Activated effector memory CD4-positive, alpha-beta T cell treated with anti-CD3 and anti-CD28 coated beads, Interleukin-2, amount 50 U/mL, for 16 hours (primary cell): Measurements from ENCODE around the gene KRT84.

Experiments used
- DNase-seq: peaks from one replicate; pipeline ENCODE4 v3.0.0-alpha.2; 2020

Gene KRT84

DNA sequence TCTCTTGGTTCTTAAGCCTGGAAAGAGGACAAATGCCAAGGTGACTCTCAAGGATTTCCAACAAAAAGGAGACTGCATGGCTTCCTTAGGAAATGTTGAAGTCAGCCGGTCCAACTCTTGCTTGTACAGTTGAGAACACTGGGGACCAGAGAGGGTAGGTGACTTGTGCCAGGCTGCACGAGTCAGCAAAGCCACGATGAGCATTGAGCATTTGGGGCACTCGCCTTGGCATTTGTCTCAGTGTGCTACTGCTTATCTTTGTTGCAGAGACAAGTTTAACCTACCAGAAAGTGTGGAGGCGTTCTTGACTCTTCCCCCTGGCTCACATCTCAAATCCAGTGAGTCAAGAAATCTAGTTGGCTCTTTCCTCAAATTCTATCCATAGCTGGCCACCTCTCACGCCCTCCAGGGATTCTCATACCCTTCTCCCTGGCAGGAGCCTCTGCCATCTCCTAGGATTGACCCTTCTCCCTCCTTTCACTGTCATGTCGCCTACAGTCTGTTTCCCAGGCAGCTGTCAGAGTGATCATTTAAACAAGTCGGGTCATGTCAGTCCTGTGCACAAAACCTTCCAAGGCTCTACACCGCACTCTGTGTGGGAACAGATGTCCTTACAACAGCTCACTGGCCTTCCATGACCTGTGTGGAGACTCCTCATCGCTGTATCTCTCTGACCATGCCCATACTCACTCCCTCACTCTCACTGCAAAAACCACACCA, 47.1 kb downstream of the KRT84 start:
- DNase-seq = peak; percentile 24

DNA sequence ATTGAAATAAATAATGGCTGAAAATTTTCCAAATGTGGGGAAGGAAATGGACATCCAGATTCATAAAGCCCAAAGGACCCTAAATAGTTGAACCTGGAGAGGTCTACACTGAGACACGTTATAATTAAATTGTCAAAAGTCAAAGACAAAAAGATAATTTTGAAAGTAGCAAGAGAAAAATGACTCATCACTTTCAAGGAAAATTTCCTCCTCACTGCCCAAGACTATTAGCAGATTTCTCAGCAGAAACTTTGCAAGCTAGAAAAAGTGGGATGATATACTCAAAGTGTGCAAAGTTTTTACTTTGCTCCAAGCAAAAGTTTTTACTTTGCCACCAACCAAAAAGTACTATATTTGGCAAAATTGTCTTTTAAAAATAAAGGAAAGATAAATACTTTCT, 48.4 kb downstream of the KRT84 start:
- DNase-seq = no peak

DNA sequence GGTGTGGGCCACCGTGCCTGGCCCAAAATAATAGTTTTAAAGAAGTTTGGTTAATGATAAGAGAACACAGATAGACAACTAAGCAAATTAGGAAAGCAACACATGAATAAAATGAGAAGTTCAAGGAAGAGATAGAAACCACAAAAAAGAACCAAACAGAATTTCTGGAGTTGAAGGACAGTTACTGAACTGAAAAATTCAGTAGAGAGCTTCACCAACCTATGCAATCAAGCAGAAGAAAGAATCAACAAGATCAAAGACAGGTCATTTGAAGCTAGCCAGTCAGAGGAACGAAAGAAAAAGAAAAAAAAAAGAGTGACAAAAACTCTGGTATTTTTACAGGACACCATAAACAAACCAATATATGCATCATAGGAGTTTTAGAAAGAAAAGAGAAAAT, 48.8 kb downstream of the KRT84 start:
- DNase-seq = no peak

DNA sequence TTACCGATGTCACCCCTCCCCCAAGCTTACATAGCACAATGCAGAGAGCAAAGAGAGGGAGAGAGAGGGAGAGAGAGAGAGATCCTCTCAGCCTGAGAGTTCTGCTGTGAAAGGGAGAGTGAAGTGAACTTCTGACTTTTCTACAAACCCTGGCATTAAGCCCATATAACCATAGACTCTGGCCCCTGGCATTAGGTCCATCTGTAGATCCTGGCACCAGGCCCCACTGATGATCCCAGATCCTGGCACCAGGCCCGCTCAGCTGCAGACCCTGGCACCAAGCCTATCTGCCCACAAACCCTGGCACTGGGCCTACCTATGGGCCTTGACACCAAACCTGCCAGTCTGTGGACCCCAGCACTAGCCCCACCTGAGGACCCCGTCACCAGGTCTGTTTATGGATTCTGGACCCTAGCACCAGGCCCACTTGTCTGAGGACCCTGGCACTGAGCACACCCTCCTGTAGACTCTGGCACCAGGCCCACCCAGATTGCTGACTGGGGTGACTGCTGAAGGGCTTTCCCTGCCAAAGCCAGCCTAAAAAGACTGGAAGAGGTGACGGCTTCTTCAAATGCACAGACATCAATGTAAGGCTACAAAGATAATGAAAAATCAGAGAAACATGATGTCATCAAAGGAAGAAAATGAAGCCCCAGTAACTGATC, 49.7 kb downstream of the KRT84 start:
- peak; percentile 22 for DNase-seq

DNA sequence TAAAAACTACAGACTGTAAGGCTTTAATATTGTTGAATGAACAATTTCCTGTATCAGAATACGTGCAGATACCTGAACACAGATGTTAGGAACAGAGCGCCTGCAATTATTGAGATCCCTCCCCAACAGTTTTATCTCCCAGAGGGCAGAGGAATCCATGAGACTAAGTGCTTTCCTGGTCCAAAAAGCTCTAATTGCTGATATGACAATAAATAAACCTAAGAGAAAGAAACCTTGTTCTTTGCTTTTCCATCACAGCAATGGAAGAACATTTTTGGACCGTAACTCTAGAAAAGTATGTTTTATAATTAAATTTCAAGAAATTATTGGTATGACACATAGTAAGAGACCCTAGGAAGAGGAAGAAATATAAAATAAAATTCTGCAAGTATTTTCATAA, 51.3 kb downstream of the KRT84 start:
- DNase-seq = no peak

DNA sequence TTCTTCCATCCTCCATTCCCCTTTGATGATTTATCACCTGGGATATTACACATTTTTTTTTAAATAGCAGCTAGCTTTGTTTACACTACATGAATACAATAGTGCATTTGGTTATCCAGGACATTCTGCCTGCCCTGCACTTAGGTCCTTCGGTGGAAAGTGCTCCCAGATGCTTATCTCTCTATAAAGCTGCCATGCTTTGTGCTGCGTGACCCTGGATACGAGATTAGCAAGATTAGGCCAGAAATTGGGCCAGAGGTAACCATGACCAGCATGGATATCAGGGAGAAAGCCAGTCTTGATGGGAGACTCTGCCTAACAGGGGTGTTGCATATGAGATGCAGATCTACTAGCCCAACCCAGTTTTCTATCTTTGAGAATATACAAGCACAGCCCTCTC, 52.1 kb downstream of the KRT84 start:
- no peak for DNase-seq

DNA sequence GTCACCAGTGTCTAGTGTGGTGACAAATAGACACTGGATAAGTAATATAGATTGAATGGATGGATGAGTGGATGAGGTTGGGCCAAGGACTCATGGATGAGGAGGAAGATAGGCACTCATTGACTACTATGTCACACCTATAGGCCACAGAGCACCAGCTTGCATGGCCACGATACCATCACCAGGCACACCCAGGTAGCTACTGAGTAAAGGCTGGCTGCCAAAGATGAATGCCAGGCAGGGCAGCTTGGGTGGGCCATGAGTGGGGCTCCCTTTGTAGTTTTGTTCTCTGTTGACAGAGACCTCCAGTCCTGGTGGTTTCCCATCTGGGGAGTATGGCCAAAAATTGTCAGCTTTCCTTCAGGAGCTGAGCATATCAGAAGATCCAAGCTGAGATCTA, 53.1 kb downstream of the KRT84 start:
- peak; percentile 5 for DNase-seq

DNA sequence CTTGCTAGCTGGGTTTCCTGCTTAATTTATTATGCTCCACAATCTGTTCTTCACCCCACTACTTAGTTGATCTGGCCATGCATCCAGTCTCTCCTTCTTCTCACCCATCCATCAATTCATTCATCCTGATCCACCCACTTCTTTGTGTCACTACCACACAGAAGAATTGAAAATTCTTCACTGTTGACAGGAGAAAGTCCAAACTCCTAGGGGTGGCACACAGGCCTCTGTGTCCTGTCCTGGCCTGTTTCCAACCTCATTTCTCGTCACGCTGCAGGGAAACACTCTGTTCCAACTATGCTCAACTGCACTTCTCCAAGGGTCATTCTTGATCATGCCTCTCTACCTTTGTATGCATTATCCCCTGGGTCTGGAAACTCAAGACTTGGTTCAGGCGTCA, 53.6 kb downstream of the KRT84 start:
- DNase-seq = peak; percentile 9

DNA sequence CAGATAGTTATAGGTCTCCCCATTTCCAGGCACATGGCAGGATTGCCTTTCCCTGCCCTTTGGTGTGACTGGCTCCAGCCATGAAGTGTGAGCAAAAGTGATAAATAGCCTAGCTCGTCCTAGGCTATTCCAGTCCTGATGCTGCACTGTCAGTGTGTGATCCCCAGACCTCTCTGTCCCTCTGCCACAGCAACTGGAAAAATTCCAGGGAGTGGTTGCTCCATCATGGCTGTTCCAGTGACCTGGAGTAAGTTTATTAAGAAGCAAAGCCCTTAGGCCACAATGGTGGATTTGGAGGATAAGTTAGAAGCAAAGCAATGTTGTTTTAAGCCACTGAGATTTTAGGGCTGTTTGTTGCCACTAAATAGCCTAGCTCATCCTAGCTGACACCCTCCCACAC, 54.4 kb downstream of the KRT84 start:
- peak; percentile 36 for DNase-seq

DNA sequence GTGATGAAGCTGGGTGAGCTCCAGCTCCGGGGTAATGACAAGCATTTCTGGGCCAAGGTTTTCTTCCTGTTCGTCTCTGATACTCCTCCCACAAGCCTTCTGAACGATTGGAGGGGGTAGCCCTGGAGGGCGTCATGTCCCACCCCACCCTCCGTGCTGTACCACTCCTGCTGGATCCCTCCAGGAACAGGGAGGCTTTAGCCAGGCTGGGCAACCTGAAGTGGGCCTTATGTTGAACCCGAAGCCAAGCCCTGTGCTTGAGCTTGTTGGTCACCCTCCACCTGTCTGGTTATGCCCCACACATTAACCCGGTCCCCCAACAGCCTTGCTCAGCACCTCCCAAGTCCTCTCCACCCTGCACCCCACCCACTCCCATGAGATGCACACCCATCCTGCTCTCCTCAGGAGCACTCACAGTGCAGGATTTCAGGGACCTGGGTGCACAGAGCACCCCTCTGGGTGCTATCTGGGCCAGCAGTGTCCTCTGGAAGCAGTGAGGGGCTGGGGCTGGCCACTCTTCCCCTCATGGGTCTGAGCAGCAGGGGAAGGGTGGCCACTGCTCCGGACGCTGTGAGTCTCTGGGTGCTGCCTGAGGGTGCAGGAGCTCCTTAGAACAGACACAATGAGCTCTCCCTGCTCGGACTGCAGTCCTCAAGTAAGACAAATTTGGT, 57.5 kb downstream of the KRT84 start:
- peak; percentile 45 for DNase-seq
